Inferior parietal cortex (tissue), 1 donor: ENCODE measurements around the gene SEC62.

Source experiments
- DNase-seq: peaks from one replicate; pipeline ENCODE4 v3.0.0-alpha.2; 2016; ENCODE audit errors: extremely low spot score

The SEC62 gene

DNA sequence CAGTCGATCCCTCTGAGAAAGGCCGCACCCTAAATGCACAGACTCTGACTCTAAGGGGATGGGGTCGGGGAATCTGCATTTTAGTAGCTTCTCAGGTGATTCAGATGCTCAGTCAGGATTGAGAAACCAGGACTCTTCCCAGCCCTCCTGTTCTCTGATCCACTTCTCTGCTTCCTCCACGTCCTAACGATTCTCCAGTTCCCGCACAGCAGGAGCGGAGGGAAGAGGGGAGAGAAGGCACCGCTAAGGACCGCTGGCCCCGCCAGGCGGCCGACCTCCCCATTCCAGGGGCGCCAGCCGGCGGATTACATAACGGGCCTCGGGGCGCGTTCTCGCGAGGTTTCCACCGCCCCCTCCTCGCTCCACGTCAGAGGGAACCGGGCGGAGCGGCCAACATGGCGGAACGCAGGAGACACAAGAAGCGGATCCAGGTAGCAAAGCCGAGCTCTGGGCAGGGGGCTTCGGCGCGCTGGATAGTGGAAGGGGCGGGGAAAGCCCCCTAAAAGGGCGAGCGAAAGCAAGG, at the start of gene SEC62:
SEC62 (plus strand) TSS at position 380 of the 523 bp plus-strand sequence; CDS start at position 396, 16 bp downstream.
- DNase-seq = peak; percentile 94

- no peak for DNase-seq
Observed at GRCh38 chr3:169923189-169923588, 43.4 kb upstream of the SEC62 start.

- no peak for DNase-seq
Observed at GRCh38 chr3:169923831-169924230, 42.8 kb upstream of the SEC62 start.

DNA sequence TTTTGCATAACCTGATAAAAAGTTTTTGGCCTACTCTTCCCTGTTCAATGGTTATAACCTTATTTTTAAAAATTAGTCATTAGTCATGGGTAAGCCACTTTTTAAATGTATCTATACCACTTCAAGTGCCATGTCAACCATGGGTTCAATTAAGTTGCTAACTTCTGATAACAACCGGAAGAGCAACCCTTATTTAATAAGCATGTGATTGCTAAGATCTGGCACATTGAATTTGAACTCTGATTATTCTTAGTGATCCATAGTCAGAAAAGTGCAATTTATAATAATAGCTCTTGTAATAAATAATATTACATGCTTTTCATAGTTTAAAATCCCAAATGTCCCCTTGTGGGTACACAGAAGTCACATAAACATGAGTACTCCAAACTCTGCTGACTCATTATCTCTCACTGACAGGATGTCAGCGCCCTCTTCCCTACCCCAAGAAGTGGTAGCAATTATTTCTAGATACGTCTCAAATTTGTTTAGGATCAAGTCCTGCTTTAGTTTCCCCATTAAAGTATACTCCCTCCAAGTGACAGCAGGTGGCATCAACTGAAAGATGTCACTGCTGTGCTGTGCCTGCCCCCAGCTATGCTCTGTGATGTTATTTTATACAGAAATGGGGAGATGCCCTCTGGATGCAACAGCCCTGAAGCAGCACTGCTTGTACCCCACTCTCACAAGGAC, 36.6 kb upstream of the SEC62 start:
- DNase-seq = no peak

DNA sequence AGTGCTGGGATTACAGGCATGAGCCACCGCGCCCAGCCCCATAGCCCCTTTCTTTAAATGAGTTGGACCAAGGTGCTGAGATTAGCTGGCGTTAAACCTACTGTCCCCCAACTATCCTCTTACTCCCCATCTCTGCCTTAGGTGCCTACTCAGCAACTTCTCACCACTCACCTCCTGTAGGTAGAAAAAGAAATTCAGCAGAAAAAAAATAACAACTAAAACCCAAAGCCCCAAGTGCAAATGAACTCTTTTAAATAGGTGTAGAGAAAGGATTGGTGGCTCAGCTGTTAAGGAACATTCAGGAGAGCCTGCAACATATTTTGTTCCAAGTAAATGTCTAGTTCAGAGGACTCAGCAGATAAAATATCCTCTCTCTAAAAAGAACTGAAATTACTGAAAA, 35.8 kb upstream of the SEC62 start:
- DNase-seq = no peak

DNA sequence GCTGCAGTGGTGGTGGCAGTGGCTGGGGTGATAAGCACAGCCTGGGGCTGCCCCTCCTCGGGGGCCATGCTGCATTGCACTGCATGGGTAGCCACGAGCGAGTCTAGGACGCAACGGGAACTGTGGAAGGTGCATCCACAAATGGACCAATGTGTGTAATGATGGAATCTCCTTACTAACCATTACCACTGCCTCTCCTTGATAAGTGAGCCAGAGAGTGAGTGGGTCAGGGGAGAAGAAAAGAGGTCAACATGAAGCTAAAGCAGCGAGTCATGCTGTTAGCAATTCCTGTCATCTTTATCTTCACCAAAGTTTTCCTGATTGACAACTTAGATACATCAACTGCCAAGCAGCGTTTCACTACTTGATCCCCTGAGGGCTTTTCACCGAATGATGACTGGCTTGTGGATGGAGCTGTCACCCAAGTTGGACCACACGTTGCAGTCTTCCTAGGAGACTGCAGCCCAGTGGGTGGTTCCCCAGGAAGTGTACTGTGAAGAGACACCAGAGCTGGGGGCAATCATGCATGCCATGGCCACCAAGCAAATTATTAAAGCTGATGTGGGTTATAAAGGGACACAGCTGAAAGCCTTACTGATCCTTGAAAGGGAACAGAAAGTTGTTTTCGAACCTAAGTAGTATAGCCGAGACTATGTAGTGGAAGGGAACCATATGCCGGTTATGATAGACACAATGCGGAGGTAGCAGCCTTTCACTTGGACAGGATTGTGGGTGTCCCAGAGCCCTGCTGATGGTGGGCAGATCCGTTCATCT, 34.7 kb upstream of the SEC62 start:
- DNase-seq = no peak

DNA sequence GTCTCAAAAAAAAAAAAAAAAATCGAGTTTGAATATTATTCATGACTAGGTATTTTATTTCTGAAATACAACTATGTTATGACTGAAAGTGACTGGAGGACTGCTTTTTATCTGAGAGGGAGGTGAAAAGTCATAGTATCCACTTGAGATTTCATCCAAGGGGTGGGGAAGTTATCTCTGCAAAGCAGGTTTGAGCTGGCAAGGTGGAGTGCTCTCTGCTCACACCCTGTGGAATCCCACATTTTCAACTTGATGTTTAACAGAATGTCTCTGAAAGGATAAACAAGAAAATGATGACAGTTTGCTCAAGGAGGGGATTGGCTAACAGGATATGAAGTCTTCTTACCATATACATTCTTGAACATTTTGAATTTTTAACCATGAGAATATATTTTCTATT, 27.3 kb upstream of the SEC62 start:
- DNase-seq = no peak

DNA sequence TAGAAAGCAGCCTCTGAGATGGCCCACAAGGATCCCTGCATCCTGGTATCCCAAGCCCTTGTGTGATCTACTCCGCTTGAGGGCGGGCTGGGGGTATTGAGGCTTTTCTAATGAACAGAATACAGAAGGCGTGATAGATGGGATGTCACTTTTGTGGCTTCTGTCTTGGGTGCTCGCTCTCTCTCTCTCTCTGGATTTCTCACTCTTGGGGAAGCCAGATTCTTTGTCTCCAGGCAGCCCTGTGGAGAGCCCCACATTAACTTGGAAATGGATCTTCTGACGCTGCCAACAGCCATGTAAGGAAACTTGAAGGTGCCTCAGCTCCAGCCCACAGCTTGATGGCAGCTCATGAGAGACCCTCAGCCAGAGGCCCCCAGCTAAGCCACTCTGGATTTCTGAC, 26.9 kb upstream of the SEC62 start:
- no peak for DNase-seq

- DNase-seq = no peak
Observed at GRCh38 chr3:169940470-169941181, 26.0 kb upstream of the SEC62 start.

GRCh38 chr3:169945313-169945712, 21.3 kb upstream of the SEC62 start:
- DNase-seq = peak; percentile 9

GRCh38 chr3:169946336-169946735, 20.3 kb upstream of the SEC62 start:
- DNase-seq = no peak

GRCh38 chr3:169948559-169949448, 17.8 kb upstream of the SEC62 start:
- no peak for DNase-seq

GRCh38 chr3:169952045-169952444, 14.6 kb upstream of the SEC62 start:
- no peak for DNase-seq

- DNase-seq = no peak
Observed at GRCh38 chr3:169953462-169954141, 13.0 kb upstream of the SEC62 start.

DNA sequence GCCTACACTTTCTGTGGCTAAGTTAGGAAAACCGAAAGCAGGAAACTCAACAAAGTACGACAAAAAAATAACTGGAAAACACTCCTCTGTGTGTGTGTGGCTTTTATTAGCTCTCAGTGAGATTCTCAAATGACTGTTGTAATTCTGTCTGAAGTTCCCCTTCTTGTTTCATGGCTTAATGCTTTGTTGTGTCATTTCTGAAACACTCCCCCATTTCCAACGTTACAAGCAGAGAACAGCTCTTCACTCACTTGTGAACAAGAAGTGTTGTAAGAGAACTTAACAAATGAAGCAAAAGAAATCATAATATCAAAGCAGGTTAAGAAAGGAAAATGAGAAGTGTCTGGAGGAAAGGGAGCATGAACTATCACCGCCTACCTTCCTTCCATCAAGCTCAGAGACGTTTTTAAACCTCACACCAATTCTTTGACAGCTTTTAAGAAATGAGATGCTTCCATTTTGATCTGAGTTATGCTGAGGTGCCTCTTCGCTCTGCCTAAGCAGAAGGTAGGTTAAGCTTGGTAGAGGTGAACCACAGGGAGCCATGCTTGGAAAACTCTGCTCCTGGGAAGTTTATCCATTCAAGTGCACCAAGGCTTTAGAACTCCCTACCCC, 12.4 kb upstream of the SEC62 start:
- no peak for DNase-seq

DNA sequence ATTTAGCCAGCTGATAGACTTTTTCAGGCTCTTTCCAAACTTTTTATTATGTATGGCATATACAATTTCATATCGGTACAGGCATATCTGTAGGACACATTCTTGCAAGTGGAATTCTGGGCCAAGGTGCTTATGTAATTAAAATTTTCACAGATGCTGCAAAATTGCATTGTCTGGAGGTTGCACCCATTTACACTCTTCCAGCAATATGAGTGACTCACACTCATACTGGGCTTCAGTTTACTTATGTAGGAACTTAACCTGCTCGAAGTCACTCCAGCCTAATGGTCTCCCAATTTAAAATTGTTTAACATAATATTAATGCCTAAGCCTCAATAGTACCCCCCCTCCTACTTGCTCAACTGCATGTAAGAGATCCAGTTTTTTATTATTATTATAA, 11.2 kb upstream of the SEC62 start:
- no peak for DNase-seq

DNA sequence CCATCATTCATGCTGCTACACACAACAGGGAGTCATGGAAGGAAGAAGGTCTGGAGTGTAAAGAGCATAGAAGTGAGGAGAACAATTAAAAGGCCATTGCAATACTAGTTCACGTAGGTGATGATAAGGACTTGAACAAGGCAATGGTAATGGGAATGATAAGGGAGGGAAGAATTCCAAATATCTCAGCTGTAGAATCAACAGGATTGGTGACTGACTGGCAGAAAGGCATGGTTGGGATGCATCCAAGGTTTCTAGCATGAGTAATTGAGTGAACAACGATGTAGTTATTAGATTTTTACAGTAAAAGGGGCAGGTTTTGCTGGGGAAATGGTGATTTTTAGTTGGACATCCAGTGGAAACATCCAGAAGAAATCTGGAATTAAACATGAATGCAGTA, 2.4 kb upstream of the SEC62 start:
- DNase-seq = no peak

DNA sequence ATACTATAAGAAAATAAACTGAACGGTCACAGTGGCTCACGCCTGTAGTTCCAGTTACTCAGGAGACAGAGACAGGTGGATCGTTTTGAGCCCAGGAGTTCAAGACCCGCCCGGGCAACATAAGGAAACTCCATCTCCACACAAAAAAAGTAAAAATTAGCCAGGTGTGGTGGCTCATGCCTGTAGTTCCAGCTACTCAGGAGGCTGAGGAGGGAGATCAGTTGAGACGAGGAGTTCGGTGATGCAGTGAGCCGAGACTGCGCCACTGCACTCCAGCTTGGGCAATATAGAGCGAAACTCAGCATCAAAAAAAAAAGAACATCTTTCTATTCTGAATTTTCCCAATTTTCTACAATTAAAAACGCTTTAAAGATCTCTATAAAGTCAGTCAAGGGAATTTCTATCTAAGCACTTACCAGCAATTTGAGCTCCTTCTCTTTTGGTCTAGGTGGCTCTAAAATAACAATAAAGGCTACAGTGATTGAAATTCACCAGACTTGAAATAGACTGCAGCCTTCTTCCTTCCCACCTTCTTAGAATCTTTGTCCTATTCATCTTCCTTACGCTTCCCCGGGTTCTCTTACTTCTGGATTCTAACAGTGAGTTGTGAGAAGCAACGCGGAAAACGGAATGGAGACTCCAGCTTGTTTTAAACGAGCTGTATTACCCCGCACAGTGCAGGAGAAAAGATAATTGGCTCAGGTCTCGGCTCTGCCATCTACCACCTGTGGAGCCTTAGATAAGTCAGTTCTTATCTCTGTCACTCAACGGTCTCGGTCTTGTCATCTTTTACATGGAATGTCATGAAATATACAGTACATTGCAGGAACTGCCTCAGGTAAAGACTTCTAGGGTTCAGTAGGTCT, 812 bp upstream of the SEC62 start:
- DNase-seq = peak; percentile 66
